NB4 (cell line): ENCODE measurements around the gene HOXC5.

ENCODE experiments used
- DNase-seq: peaks from one replicate; pipeline ENCODE4 v3.0.0; 2010; ENCODE audit warnings: low read depth
- H3K4me3 ChIP-seq: one replicate; pipeline ENCODE4 v1.5.1; 2011; ENCODE audit warnings: mild to moderate bottlenecking, low read depth, low read length, moderate library complexity
- CTCF ChIP-seq: IDR thresholded peaks from one replicate; pipeline ENCODE4 v1.5.1; 2012; ENCODE audit warnings: low read depth, low read length
- MAX ChIP-seq: IDR thresholded peaks from 2 replicates; pipeline ENCODE4 v1.6.1; 2011; ENCODE audit warnings: low read depth, low read length
- MYC ChIP-seq: IDR thresholded peaks from 2 replicates; pipeline ENCODE4 v1.6.1; 2011; ENCODE audit warnings: low read depth, low read length
- POLR2A ChIP-seq: IDR thresholded peaks from 2 replicates; pipeline ENCODE4 v1.6.1; 2011; ENCODE audit warnings: mild to moderate bottlenecking; ENCODE audit not compliant: insufficient read length; ENCODE audit errors: extremely low read depth

Gene HOXC5

GRCh38 chr12:54017027-54017788 is 15.6 kb upstream of the HOXC5 start:
- no peak for TF ChIP-seq POLR2A
- no peak for TF ChIP-seq CTCF
- TF ChIP-seq MYC: no peak; the same call in 1 of the 2 replicates
- TF ChIP-seq MAX: no peak
- H3K4me3 ChIP-seq: peak overlapping the region; percentile 83
- peak; percentile 68 for DNase-seq

GRCh38 chr12:54017878-54018467 is 14.9 kb upstream of the HOXC5 start:
- DNase-seq: peak; percentile 96
- H3K4me3 ChIP-seq: peak overlapping the region; percentile 83
- no peak for TF ChIP-seq MAX
- peak; percentile 60 for TF ChIP-seq POLR2A

GRCh38 chr12:54018468-54018984 is 14.3 kb upstream of the HOXC5 start:
- DNase-seq: no peak
- TF ChIP-seq CTCF: no peak
- peak overlapping the region; percentile 83 for H3K4me3 ChIP-seq

GRCh38 chr12:54019091-54019811 is 13.6 kb upstream of the HOXC5 start:
- TF ChIP-seq MAX (no peak), CTCF (no peak), MYC (no peak), POLR2A (no peak)
- no peak for DNase-seq
- no peak overlapping the region for H3K4me3 ChIP-seq

- TF ChIP-seq MYC: no peak
- DNase-seq: no peak
- H3K4me3 ChIP-seq: no peak overlapping the region
Observed at GRCh38 chr12:54019924-54020590, 12.8 kb upstream of the HOXC5 start.

GRCh38 chr12:54020591-54021405 is 12.1 kb upstream of the HOXC5 start:
- H3K4me3 ChIP-seq: no peak overlapping the region
- no peak for DNase-seq
- no peak for TF ChIP-seq MYC

- no peak overlapping the region for H3K4me3 ChIP-seq
- TF ChIP-seq POLR2A (no peak), MYC (no peak), CTCF (no peak), MAX (no peak)
Observed at GRCh38 chr12:54021432-54022013, 11.3 kb upstream of the HOXC5 start.

More at GRCh38 chr12:54021432-54022013, 11.3 kb upstream of the HOXC5 start:
- DNase-seq: no peak
